Measurements from ENCODE around the gene ARFGAP3.

GRCh38 chr22:42769238-42769573, 87.9 kb downstream of the ARFGAP3 start:
- TF ChIP-seq EZH2phosphoT487 (IDR thresholded peaks at IDR 0.05; ENCODE audit: unreplicated experiment), result no peak
- TF ChIP-seq CTCF (conservative IDR thresholded peaks at IDR 0.05; ENCODE audit: low read depth in 2 of 2), result no peak
- no peak for TF ChIP-seq EZH2 (IDR thresholded peaks at IDR 0.05; ENCODE audit: low read depth, unreplicated experiment)
- no peak for TF ChIP-seq POLR2AphosphoS5 (IDR thresholded peaks at IDR 0.05; ENCODE audit: low read depth)
- no peak for TF ChIP-seq CREB1 (CRISPR knock-in tag; IDR thresholded peaks at IDR 0.05; ENCODE audit: low read depth)
- TF ChIP-seq JUNB (IDR thresholded peaks at IDR 0.05; ENCODE audit: unreplicated experiment), result no peak

Data from GM23338 (cell line).